Activated gamma-delta T cell treated with anti-CD3 and anti-CD28 coated beads, Interleukin-2, amount 50 U/mL, for 16 hours (primary cell): ENCODE data around the gene MPRIP.
"Not testable (repeated sequence)": the region's sequence is repeated elsewhere in the genome, so short reads cannot be mapped to it uniquely, and the experiment has no call there.

Source experiments
- DNase-seq: peaks from one replicate; pipeline ENCODE4 v3.0.0-alpha.2; 2020; ENCODE audit warnings: low read depth

Gene MPRIP

DNA sequence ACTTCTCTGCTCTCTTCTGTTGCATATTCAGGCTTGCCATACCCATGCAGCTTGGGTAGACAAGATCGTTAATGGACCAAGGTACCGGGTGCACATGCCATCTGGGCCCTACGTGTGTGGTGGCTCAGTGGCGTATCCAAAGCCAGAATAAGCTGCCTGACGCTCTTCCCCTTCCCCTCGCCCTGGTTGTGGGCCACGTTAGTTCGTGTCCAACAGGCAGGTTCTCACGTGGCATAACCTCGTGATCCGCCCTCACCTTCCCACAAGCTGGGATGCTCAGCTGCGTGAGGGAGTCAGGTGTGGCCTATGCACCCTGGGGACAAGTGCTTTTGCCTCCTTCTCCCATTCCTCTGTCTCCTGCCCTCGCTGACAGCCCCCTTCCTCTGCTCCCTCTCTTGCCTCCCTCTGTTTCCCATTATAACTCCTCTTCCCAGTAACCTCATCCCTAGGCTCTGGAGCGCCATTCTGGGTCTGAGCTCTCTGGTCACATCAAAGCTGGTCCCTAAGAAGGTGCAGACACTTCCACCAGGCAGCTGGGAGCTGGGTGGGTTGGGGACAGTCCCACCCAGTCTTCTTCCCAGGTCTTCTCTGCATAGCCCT lies 86.3 kb downstream of the MPRIP start:
- no peak for DNase-seq

DNA sequence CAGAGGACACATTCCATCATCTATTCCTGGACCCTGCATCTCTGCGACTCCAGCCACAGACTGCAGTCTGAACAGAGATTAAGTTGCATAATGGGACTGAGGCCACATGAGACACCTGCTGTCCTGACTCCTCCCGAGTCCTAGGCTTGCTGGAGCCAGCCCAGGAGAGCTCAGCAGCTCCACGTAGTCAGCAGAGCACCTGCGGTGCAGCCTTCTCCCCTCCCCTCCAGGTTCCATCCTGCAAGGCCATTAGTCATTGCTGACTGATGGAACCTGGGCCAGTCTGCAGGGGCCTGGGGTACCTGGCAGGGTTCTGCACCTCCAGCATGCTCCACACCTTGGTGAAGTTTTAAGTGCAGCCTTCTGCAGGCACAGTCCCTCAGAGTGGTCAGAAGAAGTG lies 87.2 kb downstream of the MPRIP start:
- DNase-seq, result no peak

DNA sequence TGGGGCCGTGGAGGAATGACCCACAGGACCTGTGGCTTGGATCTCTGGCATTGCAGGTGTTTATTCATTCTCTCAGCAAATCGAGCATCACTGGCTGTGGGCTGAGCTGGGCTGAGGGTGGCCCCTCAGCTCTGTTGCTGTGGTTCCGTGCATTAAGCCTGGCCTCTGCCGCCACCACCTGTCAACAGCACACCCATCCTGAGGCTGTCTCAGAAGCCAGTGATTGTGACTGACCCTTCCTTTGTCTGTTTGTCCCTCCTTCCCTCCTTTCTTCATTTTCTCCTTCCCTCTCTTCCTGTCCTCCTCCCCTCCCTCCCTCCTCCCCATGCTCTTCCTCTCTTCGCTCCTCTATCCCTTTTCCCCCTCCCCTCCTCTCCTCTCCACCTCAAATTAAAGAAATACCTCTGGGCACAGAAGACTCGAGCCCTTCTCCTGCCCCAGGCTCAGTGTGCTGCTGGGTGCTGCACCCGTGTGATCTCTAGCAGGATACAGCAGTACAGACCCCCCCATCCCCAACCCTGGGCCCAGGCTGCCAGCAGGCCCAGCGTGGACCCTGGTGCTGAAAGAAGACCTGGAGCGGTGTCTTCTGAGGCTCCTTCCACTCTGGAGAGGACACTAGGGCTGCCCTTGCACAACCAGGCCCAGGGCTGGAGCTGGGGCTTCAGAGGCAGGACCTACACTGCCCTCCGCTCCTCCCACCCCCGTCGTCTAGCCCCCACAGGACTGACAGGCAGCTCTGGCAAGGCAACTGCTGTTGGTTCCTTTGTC lies 88.0 kb downstream of the MPRIP start:
- DNase-seq, result no peak

DNA sequence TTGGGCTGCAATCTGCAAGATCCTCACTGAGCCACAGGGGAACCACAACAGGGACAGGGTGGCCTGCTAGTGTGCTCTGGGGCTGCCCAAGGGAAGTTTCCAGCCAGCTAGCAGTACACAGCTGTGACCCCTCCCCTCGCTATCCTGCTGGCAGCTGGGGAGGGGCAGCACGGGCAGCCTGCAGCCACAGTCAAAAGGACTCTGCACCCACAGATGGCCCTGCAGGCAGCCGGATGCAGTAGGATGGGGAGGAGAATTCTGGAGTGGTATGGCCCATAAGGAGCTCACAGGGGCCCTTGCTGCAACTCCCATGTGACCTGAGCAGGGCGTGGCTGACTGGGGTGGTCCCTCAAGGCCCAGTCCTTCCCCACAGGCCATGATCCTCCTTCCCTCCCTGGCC lies 89.6 kb downstream of the MPRIP start:
- DNase-seq, result no peak

DNA sequence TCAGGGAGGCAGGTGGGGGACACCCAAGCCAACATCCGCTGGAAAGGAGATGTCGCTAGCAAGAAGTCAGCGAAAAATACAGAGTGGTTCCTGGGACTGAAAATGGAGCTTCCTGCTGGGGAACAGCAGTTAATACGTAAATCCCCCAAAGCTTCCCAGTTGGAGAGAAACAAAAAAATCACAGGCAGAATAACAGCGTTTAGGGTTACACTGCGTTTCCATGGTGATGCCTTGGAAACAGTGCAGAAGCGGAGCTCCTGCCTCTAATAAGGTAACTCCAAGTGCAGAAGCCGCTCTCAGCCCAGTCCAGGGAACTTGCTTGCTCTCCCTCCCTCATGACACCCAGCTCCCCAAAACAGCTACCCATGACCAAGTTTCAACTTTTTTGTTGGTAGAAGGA lies 90.5 kb downstream of the MPRIP start:
- no peak for DNase-seq

DNA sequence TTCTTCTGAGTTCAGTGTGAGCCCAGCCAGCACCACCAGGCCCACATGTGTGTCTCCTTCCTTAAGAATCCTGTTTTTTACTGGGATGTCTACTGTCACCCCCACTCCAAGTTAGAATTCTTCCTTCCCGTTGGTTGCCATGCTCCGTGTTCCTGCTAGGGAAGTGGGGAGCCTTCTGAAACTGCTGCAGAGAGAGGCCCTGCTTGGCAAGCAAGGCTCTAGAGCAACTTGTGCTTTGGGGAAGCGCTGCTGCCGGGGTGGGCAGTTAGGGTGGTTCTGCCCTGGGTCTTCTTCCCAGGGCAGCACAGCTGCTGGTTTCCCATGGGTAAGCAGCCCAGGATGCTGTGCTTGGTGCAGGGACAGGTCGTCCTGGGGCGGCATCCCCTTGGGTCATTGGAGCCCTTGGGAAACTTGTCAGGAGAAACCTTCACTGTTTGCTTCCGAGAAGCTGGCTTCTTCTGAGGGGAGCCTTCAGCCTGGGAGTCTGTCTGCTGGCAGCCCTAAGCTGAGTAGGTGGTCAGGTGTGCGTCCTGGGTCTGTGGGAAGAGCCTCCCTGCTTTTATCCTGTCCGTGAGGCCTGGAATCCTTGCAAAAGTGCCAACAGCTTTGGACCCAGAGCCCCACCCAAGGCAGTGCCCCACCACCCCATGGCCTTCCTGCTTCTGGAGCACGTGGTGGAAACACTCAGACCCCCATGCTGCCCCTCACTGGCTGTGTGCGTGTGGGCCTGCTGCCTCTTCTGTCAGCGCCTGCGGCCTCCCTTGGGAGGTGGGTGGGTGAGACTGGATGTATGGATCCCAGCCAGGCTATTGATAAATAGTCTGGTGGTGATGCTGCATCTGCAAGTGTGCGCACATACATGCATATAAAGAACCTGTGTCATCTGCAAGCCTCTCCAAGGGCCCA lies 92.0 kb downstream of the MPRIP start:
- no peak for DNase-seq

DNA sequence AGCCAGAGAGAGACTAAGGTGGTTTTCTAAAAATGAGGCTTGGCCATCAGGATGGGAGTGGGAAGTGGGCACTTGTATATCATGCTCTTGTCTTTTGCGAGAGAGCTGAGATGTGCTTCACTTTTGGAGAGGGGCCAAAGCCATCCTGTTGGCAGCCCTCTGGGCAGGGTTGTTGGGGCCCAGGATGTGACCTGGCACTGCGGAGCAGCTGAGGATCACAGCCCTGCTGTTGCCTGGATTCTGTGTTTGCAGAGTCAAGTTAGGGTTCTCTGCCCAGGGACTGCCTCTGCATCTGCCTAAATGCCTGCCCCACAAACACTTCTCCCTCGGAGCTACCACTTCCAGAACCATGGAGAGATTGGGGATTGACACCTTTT lies 92.7 kb downstream of the MPRIP start:
- DNase-seq, result no peak

DNA sequence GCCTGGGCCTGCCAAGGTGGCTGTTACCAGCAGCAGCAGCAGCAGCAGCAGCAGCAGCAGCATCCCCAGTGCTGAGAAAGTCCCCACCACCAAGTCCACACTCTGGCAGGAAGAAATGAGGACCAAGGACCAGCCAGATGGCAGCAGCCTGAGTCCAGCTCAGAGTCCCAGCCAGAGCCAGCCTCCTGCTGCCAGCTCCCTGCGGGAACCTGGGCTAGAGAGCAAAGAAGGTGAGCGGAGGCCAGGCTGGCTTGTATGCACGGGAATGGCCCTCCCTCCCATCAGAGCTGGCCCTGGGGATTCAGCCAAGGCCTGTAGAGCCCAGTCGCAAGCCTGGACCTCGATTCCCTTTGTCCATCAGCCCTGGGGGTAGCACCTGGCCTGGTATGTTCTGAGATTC lies 94.0 kb downstream of the MPRIP start:
- DNase-seq, result not testable (repeated sequence)

DNA sequence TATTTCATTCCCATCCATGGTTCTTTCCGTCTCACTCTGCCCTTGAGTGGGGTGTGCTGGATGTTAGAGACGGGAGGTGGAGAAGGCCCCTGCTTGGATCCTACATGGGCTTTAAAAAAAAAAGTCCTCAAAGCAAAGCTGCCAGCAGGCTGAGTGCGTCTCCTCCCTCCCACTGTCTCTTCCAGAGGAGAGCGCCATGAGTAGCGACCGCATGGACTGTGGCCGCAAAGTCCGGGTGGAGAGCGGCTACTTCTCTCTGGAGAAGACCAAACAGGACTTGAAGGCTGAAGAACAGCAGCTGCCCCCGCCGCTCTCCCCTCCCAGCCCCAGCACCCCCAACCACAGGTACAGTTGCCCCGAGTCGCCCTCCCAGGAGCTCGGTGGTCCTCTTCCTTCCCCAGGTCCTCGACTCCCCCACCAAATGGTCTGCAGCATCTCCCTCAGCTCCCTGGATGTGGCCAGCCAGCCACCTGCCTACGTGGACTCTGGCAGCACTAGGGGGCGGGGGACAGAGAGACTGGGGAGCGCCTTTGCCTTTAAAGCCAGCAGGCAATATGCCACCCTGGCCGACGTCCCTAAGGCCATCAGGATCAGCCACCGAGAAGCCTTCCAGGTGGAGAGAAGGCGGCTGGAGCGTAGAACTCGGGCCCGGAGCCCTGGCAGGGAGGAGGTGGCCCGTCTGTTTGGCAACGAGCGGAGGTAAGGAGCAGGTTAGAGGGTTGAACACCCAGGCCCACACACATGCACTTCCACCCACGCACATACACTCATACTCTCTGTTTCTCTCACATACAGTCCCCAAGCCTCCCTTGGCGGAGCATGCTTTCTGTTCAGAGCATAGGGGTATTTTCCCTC lies 95.7 kb downstream of the MPRIP start:
- no peak for DNase-seq

DNA sequence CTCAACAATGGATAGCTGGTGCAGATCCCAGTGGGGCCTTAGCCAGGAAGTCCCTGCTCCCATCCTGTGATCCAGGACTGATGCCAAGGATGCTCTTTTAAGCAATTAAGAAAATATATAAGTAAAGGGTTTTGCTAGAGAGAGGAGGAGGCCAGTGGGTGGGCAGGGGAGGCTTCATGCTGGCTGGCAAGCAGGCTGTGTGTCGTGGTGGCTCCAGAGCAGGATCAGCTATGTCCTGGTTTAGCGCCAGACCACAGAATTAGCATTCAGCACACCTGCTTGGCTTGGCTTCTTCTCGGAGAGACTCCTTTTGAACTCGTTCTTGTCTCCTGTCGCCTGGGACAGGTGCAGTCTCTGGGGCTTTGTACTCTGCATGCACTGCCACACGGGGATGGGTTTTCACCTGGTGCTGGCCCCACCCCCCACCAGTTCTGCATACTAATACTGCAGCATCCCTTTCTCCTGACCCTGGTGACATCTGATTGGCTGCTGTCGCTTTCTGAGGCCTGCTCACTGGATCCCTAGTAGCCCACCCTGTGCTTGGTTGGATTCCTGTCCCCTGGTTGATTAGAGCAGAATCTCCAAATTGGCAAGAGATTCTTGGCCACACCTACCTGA lies 97.8 kb downstream of the MPRIP start:
- no peak for DNase-seq

DNA sequence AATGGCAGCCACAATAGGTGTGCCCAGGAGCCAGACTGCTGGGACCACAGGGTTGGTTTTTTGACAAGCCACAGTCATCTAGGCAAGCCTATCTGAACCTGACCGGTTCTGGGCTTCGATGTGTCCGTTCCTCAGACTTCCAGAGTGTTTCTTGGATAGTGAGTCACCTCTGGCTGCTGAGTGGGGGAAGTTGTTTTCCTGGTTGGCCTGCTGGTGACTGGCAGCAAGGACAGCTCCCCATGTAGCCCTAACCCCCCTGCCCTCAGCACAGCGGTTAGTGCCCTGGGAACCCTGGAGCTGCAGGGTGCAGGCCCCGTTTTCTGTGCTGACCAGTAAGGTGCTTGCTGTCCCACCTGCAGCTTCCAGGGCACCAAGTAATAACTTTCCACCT lies 98.3 kb downstream of the MPRIP start:
- DNase-seq, result no peak

DNA sequence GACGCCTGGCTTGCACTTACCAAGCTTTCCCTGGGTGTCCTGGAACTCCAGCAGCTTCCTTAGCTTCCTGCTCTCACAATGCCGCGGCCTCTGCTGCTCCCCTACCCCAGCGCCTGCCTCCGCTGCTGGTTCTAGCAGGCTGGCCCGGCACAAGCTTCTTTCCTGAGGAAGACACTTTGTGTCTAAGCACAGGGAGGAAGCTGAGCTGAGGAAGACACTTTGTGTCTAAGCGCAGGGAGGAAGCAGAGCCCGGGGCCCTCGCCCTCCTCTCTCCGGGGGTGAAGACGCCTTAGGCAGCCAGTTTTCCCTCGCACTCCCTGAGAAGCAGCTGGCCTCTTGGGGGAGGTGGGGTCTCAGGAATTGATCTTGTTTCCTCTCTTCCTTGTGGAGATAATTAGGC lies 99.0 kb downstream of the MPRIP start:
- DNase-seq, result no peak

DNA sequence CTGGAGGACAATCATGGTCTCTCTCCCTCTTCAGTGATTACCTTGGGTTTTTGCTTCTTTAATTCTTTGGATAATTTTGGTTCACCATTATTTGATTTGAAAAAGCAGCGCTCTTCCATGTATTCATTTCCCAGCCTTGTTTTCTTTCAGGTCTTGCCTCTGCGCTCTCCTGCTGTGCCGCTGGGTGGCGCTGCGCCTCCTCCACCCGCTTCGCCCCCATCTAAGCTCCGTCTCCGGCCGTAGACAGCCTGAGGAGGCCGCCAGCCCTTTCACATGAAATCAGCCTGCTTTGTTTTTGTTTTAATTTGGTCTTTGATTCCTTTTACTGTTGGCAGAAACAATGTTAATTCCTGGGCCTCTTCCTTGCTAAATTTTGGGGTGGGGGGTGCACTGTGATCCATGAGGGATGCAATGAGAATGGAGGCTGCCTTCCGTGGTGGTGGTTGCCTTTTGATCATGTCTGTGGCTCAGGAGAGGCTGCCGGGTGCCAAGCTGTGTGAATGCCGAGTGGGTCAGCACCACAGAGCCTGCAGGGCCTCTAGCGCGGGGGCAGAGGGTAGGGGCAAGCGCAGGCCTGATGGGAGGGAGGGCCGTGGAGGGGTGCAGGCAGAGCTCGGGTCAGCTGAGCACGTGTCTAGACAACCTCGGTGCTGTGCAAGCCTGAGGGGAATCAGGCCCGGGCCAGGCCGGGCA lies 99.7 kb downstream of the MPRIP start:
- no peak for DNase-seq

DNA sequence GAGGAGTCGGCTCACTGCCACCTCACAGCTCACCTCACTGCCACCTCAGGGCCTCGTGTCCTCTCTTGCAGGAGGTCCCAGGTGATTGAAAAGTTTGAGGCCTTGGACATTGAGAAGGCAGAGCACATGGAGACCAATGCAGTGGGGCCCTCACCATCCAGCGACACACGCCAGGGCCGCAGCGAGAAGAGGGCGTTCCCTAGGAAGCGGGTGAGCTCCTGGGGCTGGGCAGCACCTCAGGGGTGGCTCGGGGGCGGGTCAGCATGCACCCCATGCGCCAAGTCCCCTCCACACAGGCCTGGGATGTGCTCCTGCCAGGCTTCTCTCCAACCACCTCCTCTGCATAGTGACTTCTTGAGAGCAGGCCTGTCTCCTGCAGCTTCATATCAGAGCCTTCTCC lies 100.3 kb downstream of the MPRIP start:
- no peak for DNase-seq

DNA sequence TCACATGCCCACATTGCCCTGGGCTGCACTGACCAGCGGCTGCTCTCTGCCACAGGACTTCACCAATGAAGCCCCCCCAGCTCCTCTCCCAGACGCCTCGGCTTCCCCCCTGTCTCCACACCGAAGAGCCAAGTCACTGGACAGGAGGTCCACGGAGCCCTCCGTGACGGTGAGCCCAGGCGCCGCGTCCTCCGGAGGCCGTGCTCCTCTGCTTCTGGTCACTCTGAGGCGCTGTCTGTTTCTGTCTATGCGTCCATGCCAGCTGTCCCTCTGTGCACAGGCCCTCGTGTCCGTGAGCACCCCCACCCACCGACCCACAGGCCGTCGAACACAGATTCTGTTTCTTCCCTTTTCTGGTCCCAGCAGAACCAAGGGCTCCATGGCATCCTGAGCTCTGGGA lies 101.2 kb downstream of the MPRIP start:
- DNase-seq, result no peak

DNA sequence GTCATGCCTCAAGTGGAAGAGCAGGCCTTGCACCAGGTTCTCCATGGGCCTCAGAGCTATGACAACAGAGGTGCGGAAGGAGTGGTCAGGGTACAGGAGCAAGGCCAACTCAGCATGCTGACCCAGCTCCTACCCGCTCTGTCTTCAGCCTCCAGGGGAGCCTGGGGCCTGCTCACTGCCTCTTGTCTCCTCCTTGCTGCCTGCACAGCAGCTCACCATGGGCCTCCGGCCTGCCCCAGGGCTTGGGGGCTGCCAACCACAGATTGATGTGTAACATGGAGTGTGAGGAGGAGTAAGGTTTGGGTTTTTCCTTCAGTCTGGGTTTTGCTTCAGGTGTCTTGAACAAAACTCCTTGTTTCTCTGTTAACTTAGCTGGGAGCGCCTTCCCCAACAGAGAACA lies 101.8 kb downstream of the MPRIP start:
- DNase-seq, result no peak

DNA sequence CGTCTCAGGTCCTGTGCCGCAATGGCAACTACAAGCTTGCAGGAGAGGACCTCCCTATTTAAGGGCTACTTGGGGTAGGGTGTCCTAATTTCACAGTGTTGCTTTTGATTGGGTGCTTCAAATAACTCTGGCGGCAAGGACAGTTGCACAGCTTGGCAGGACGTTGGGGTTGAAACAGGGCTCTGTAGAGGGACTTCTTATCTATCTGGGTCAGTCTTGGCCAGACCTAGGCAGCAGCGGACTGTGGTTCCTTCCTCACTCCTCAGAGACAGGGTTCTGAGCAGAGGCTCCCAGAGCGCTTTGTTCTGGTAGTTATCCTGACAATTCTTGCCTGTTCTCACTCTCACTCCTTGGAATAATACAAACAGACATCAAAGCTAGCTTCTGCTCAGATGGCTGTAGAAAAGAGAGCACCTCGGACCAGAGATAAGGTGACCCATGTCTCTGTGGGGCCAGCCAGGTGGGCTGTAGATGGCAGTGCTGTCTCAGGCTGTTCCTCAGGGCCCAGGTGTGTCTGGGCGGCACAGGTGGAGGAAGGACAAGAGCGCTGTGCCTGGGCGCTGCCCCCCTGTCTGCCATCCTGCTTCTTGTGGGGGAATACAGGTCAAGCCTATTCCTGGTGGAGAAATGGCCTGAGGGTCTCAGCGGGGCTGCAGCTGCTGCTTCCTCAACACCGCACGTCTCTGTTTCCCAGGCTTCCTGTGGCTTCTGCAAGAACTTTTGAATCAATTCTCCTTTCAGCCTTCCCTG lies 102.8 kb downstream of the MPRIP start:
- no peak for DNase-seq

DNA sequence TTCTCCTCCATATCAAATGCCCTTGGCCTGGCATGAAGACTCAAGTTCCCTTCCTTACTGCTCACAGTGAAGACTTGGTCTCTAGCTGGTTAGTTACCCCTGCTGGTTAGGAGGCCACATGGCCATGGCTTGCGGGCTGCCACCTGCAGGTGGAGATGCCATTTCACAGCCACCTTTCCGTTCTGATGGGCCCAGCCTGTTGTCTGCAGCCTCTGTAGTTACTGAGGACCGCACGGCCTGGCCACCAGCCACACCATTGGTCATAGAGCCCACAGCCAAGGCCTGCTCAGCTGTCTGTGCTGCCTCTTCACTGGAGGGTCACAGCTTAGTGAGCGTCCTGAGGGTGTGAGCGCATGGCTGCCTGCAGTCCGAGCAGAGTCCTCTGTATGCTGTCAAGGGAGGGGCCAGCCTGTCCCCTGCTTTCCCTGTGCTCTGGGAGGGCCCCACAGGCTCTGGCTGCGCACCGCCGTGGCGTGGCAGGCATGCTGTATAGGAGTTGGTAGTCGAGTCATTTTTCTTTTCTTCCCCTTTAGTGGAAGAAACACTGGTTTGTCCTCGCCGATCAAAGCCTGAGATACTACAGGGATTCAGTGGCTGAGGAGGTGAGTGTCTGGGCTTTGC lies 104.6 kb downstream of the MPRIP start:
- DNase-seq, result no peak

DNA sequence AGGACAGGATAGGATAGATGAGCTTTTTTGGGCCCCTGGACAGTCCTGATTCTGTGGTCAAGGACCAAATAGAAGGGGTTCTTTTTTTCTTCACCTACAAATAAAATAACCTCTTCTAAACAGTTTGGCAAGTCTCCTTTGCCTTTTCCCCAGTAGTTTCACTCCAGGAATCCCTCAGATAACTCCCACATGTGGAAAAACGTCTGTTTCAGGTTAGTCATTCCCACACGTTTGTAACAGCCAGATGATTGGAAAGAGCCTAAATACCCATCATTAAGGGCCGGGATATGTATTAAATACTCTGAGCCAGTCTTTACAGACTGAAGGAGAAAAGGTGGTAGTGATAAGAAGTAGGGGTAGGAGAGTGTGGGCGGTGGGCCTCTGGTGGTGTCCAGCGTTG lies 105.6 kb downstream of the MPRIP start:
- no peak for DNase-seq
